Measurements from ENCODE around the gene LRP5. TPM values are rescaled to one million over a fixed set of nuclear protein-coding genes. Genes with fewer than 3 reads are reported as not detected.

Gene LRP5
- total RNA-seq, 1 experiment from 2014 or later, result 55.2 TPM

GRCh38 chr11:68293708-68294107 is 18.7 kb upstream of the LRP5 start (continued):
- TF ChIP-seq ATF3 (IDR thresholded peaks at IDR 0.05) (no peak), YY1 (IDR thresholded peaks at IDR 0.05; ENCODE audit: extremely low read depth, insufficient replicate concordance, low read depth, low read length) (no peak)

- Histone ChIP-seq H3K27me3 (ENCODE audit: insufficient read depth, low read length) (no peaks in the 10 kb centered on the region), H3K79me2 (ENCODE audit: insufficient read depth, low read length) (no peaks in the 10 kb centered on the region), H3K27ac (ENCODE audit: low read depth, low read length) (no peak overlapping the region), H4K20me1 (ENCODE audit: insufficient read depth) (no peaks in the 10 kb centered on the region), H3K9me2 (ENCODE audit: insufficient read depth) (no peaks in the 10 kb centered on the region), H3K4me1 (ENCODE audit: control insufficient read depth in 1 of 2, insufficient read depth in 2 of 2, low read length in 2 of 2) (peaks cover 6 to 22% of the 10 kb centered on the region in 2 experiments; a peak in 3 of 4 replicates), H3K9me3 (ENCODE audit: control insufficient read depth in 1 of 2, insufficient read depth in 1 of 2, low read depth in 1 of 2, low read length in 2 of 2) (no peaks in the 10 kb centered on the region), H2AFZ (ENCODE audit: low read depth, low read length, poor library complexity, severe bottlenecking) (no peak overlapping the region), H3K4me3 (replicated peaks in 1 of 2; ENCODE audit: low read depth in 1 of 2, low read length in 2 of 2) (no peak overlapping the region), H3K9ac (ENCODE audit: low read length) (no peak overlapping the region), H3K36me3 (ENCODE audit: control insufficient read depth in 1 of 2, insufficient read depth in 2 of 2, low read length in 2 of 2) (no peaks in the 10 kb centered on the region), H3K4me2 (ENCODE audit: low read length) (no peak overlapping the region)
- ChIA-PET POLR2A (no interaction called here), CTCF (interaction anchor here (1.5 to 5.0 kb wide), 2 partner anchors 23 to 38 kb away, joined by 8 to 30 read pairs; partner anchors contain the start of gene C11orf24), RAD21 (ENCODE audit: low non-redundant PET in 1 of 2, low total read pairs in 2 of 2, uncharacterized antibody in 2 of 2, unreplicated experiment in 2 of 2) (no interaction called here)
- intact Hi-C loops (cut with micrococcal nuclease), result no loop called here
- BruUV-seq (replicated peaks), result no TSS peak
- no peak for ATAC-seq
- TF ChIP-seq EZH2phosphoT487 (IDR thresholded peaks at IDR 0.05; ENCODE audit: borderline replicate concordance) (no peak), ATF3 (IDR thresholded peaks at IDR 0.05) (no peak), CBX3 (IDR thresholded peaks at IDR 0.05; ENCODE audit: low read depth) (no peak), YY1 (IDR thresholded peaks at IDR 0.05; ENCODE audit: extremely low read depth, insufficient replicate concordance, low read depth, low read length) (no peak), FOSL1 (IDR thresholded peaks at IDR 0.05; ENCODE audit: low read depth) (no peak), ELF1 (IDR thresholded peaks at IDR 0.05; ENCODE audit: borderline replicate concordance, low read depth) (no peak), EZH2 (IDR thresholded peaks at IDR 0.05) (no peak), POLR2A (IDR thresholded peaks at IDR 0.05; ENCODE audit: borderline replicate concordance, extremely low read depth, insufficient read depth, insufficient read length) (no peak), RAD21 (IDR thresholded peaks at IDR 0.05; ENCODE audit: low read depth) (no peak), ZFX (IDR thresholded peaks at IDR 0.05) (no peak), ZNF274 (IDR thresholded peaks at IDR 0.05; ENCODE audit: low read depth, low read length) (no peak), SRF (IDR thresholded peaks at IDR 0.05; ENCODE audit: low read depth) (no peak)
- TF ChIP-seq, protein P1, sequence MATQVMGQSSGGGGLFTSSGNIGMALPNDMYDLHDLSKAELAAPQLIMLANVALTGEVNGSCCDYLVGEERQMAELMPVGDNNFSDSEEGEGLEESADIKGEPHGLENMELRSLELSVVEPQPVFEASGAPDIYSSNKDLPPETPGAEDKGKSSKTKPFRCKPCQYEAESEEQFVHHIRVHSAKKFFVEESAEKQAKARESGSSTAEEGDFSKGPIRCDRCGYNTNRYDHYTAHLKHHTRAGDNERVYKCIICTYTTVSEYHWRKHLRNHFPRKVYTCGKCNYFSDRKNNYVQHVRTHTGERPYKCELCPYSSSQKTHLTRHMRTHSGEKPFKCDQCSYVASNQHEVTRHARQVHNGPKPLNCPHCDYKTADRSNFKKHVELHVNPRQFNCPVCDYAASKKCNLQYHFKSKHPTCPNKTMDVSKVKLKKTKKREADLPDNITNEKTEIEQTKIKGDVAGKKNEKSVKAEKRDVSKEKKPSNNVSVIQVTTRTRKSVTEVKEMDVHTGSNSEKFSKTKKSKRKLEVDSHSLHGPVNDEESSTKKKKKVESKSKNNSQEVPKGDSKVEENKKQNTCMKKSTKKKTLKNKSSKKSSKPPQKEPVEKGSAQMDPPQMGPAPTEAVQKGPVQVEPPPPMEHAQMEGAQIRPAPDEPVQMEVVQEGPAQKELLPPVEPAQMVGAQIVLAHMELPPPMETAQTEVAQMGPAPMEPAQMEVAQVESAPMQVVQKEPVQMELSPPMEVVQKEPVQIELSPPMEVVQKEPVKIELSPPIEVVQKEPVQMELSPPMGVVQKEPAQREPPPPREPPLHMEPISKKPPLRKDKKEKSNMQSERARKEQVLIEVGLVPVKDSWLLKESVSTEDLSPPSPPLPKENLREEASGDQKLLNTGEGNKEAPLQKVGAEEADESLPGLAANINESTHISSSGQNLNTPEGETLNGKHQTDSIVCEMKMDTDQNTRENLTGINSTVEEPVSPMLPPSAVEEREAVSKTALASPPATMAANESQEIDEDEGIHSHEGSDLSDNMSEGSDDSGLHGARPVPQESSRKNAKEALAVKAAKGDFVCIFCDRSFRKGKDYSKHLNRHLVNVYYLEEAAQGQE (IDR thresholded peaks at IDR 0.05; ENCODE audit: low read depth), result no peak
- no peak for DNase-seq (ENCODE audit: low read depth, low spot score)
Observed at GRCh38 chr11:68295271-68295670, 17.1 kb upstream of the LRP5 start.

Data from HCT116 (cell line).